NCI-H82 (cell line): ENCODE data around the gene COX5B.
A peak's percentile ranks its signal among the peaks of the same experiment; 100 is the strongest.
"Not testable (repeated sequence)": the region's sequence is repeated elsewhere in the genome, so short reads cannot be mapped to it uniquely, and the experiment has no call there.

Experiments used
- DNase-seq: peaks from one replicate; lab custom pipeline; 2025; lab: John Stamatoyannopoulos, UW

The COX5B gene, protein sequence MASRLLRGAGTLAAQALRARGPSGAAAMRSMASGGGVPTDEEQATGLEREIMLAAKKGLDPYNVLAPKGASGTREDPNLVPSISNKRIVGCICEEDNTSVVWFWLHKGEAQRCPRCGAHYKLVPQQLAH

GRCh38 chr2:97645695-97646629 lies at the start of gene COX5B:
Gene COX5B, plus strand, starts transcription at chr2:97646062. Its CDS starts 25 bp downstream, at chr2:97646087.
- peak; percentile 100 for DNase-seq

DNA sequence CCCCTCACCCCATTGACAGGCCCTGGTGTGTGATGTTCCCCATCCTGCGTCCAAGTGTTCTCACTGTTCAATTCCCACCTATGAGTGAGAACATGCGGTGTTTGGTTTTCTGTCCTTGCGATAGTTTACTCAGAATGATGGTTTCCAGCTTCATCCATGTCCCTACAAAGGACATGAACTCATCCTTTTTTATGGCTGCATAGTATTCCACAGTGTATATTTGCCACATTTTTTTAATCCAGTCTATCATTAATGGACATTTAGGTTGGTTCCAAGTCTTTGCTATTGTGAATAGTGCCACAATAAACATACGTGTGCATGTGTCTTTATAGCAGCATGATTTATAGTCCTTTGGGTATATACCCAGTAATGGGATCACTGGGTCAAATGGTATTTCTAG lies 49.7 kb upstream of the COX5B start:
- not testable (repeated sequence) for DNase-seq

DNA sequence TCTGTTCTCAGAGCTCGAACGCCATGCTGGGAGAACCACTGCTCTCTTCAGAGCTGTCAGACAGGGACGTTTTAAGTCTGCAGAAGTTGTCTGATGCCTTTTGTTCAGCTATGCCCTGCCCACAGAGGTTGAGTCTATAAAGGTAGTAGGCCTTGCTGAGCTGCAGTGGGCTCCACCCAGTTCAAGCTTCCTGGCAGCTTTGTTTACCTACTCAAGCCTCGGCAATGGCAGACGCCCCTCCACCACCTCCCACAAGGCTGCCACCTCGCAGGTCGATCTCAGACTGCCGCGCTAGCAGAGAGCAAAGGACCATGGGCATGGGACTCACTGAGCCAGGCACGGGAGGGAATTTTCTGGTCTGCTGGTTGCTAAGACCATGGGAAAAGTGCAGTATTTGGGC lies 44.3 kb upstream of the COX5B start:
- not testable (repeated sequence) for DNase-seq

GRCh38 chr2:97605109-97605508 lies 40.8 kb upstream of the COX5B start:
- DNase-seq: not testable (repeated sequence)

GRCh38 chr2:97605524-97606339 lies 40.1 kb upstream of the COX5B start:
- DNase-seq: not testable (repeated sequence)

DNA sequence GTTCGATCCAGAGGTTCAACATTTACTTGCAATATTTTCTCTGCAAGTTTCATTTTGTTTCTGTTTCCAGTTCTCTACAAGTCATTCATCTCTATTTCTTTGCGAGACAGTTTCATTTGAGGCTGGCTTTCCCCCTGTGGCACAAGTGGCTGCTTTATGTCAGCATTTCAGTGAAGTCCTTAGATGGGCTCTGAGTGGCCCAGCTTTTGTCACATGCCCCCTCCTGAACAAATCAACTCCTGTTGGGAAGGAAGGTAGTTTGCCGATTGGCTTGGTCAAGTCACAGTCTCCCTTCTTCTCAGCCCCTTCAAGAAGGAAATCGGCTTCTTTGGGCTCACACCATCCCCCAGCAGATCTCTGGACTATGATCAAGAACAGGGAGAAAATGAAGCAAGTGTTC lies 37.1 kb upstream of the COX5B start:
- not testable (repeated sequence) for DNase-seq

GRCh38 chr2:97611895-97612294 lies 34.0 kb upstream of the COX5B start:
- DNase-seq: not testable (repeated sequence)

DNA sequence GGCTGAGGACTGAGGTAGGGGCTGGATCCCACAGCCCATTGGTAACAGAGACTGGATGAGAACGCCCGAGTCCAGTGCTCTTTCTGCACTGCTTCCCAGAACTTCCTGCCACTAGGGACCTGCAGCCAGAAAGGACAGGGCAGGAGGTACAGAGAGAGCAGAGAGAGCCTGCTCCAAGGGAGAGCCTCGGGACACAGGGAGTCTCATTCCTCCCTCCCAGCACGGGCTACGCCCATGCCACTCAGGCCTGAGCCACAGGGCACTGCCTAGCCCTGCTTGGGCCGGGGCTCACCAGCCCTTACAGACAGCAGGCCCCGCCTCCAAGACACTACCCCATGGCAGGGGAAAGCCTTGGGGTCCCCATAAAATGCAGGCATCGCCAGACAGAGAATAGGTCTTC lies 30.1 kb upstream of the COX5B start:
- DNase-seq: not testable (repeated sequence)

GRCh38 chr2:97617911-97618310 lies 28.0 kb upstream of the COX5B start:
- no peak for DNase-seq

GRCh38 chr2:97618939-97619827 lies 26.7 kb upstream of the COX5B start:
- DNase-seq: not testable (repeated sequence)

- DNase-seq: not testable (repeated sequence)
Measured at GRCh38 chr2:97620492-97620891, 25.4 kb upstream of the COX5B start.

DNA sequence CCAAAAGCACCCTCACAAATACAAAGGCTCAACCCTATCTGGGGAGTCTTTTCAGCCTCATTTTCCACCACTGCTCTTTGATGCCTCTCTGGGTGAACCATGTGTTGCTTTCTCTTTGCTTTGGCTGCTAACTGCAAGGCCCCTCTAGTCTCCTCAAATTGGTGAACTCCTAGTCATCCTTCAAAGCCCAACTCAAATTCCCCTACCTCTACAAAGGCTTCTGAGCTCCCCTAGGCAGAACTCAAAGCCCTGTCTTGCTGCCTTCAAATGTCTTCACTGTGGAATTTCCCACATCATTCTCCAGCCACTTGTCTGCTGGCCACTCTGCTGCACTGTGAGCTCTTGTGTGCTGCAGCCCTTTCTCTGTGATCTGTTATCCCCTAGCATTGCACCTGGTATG lies 22.9 kb upstream of the COX5B start:
- DNase-seq: not testable (repeated sequence)

GRCh38 chr2:97625354-97626048 lies 20.4 kb upstream of the COX5B start:
- DNase-seq: not testable (repeated sequence)

DNA sequence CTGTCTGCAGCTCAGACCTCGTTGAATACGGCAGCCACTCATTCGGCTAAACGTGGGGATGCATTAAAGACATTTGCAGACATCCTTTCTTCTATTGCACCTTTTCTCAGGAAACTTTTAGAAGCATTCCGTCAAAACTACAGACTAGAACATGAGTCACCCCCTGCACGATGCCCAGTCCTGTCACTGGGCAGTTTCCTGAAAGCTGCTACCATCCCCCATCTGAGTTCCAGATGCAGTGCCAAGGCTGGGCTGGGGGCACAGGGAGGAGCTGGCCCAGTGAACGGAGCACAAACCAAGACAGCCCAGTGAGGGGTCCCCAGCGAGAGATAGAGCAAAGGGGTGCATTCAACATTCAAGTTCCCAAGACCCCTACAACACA lies 19.8 kb upstream of the COX5B start:
- not testable (repeated sequence) for DNase-seq

GRCh38 chr2:97644023-97644717 lies 1.7 kb upstream of the COX5B start:
- no peak for DNase-seq

GRCh38 chr2:97645112-97645694 lies 659 bp upstream of the COX5B start:
- DNase-seq: peak; percentile 55

DNA sequence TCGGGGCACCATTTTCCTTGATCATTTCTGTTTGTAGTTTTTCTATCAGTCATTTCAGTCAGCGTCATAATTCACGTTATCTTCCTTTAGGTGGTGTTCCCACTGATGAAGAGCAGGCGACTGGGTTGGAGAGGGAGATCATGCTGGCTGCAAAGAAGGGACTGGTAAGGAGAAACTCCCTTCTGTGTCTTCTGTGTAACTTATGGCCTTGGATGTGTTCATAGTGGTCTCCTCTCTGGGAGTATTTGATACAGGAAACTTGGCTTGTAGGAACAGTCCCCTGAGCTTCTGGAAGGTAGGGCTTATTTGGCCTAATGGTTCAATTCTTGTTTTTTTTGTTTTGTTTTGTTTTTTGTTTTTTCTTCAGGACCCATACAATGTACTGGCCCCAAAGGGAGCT lies 1.1 kb downstream of the COX5B start:
- DNase-seq: no peak

DNA sequence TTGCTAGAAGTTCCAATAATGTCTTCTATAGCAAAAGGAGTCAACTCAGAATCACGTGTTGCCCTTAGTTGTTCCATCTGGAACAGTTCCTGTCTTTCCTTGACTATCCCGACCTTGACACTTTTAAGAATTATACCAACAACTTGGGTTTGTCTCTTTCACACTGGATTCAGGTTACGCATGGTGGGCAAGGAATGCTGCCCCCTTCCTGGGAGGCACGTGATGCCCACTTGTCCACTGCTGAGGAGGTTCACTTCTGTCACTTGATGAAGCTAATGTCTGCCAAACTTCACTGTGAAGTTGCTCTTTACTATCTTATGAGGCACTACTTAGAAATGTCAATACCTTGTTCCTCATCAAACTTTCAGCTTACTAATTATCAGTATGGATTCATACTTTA lies 5.3 kb downstream of the COX5B start:
- DNase-seq: no peak

GRCh38 chr2:97653473-97653872 lies 7.6 kb downstream of the COX5B start:
- no peak for DNase-seq

- no peak for DNase-seq
Measured at GRCh38 chr2:97653874-97654273, 8.0 kb downstream of the COX5B start.
